H9 (cell line): Measurements from ENCODE around the gene FKBP11. TPM values are rescaled to one million over a fixed set of nuclear protein-coding genes. Genes with fewer than 3 reads are reported as not detected.

Experiments used
- DNase-seq: peaks from one replicate; pipeline ENCODE4 v3.0.0-alpha.2; 2017
- H2AFZ ChIP-seq: one replicate; pipeline ENCODE4 v1.6.1; 2013; ENCODE audit warnings: mild to moderate bottlenecking, low read length, control low read depth, moderate library complexity
- H2AK5ac ChIP-seq: 2 replicates; pipeline ENCODE4 v1.6.1; 2013; ENCODE audit warnings: low read length, control low read depth, mixed read lengths; ENCODE audit not compliant: insufficient read length
- H2BK120ac ChIP-seq: one replicate; pipeline ENCODE4 v1.6.1; 2013; ENCODE audit warnings: low read depth, mild to moderate bottlenecking, low read length, control low read depth, inconsistent platforms; ENCODE audit not compliant: poor library complexity, severe bottlenecking
- H2BK12ac ChIP-seq: 2 replicates; pipeline ENCODE4 v1.6.1; 2013; ENCODE audit warnings: low read length, control low read depth, mixed read lengths, low read depth; ENCODE audit not compliant: insufficient read length
- H2BK15ac ChIP-seq: 2 replicates; pipeline ENCODE4 v1.6.1; 2013; ENCODE audit warnings: low read depth, low read length, control low read depth
- H2BK20ac ChIP-seq: one replicate; pipeline ENCODE4 v1.6.1; 2013; ENCODE audit warnings: low read depth, mild to moderate bottlenecking, low read length, control low read depth, inconsistent platforms; ENCODE audit not compliant: poor library complexity, severe bottlenecking
- H2BK5ac ChIP-seq: 2 replicates; pipeline ENCODE4 v1.6.1; 2013; ENCODE audit warnings: low read length, control low read depth, mixed read lengths; ENCODE audit not compliant: insufficient read length
- H3K14ac ChIP-seq: 2 replicates; pipeline ENCODE4 v1.6.1; 2013; ENCODE audit warnings: low read length, control low read depth; ENCODE audit not compliant: insufficient read depth
- H3K18ac ChIP-seq: 2 replicates; pipeline ENCODE4 v1.6.1; 2013; ENCODE audit warnings: low read depth, mild to moderate bottlenecking, mixed read lengths, low read length, control low read depth; ENCODE audit not compliant: insufficient read length
- H3K23ac ChIP-seq: 2 replicates; pipeline ENCODE4 v1.6.1; 2013; ENCODE audit warnings: low read length, control low read depth, mixed read lengths, low read depth; ENCODE audit not compliant: insufficient read length
- H3K23me2 ChIP-seq: 2 replicates; pipeline ENCODE4 v1.6.1; 2013; ENCODE audit warnings: low read depth, mild to moderate bottlenecking, mixed read lengths, low read length, control low read depth; ENCODE audit not compliant: insufficient read length, poor library complexity, severe bottlenecking
- H3K27ac ChIP-seq: 2 replicates; pipeline ENCODE4 v1.5.1; 2013; ENCODE audit warnings: low read length, control low read depth, mixed read lengths, low read depth; ENCODE audit not compliant: insufficient read length
- H3K27me3 ChIP-seq: 2 replicates; pipeline ENCODE4 v1.6.1; 2013; ENCODE audit warnings: low read length, control low read depth, inconsistent platforms; ENCODE audit not compliant: insufficient read depth
- H3K4ac ChIP-seq: 2 replicates; pipeline ENCODE4 v1.6.1; 2013; ENCODE audit warnings: low read depth, mild to moderate bottlenecking, control low read depth, inconsistent platforms, low read length, moderate library complexity
- H3K4me1 ChIP-seq: 2 replicates; pipeline ENCODE4 v1.6.1; 2013; ENCODE audit warnings: low read length, control low read depth, inconsistent platforms; ENCODE audit not compliant: insufficient read depth
- H3K4me2 ChIP-seq: 2 replicates; pipeline ENCODE4 v1.6.1; 2013; ENCODE audit warnings: low read length, control low read depth, mixed read lengths; ENCODE audit not compliant: insufficient read length, insufficient read depth
- H3K56ac ChIP-seq: 2 replicates; pipeline ENCODE4 v1.6.1; 2013; ENCODE audit warnings: low read depth, mild to moderate bottlenecking, mixed read lengths, low read length, control low read depth; ENCODE audit not compliant: insufficient read length
- H3K79me1 ChIP-seq: 2 replicates; pipeline ENCODE4 v1.6.1; 2013; ENCODE audit warnings: low read depth, mild to moderate bottlenecking, moderate library complexity, low read length, control low read depth, inconsistent platforms; ENCODE audit not compliant: insufficient read depth, poor library complexity, severe bottlenecking
- H3K79me2 ChIP-seq: 2 replicates; pipeline ENCODE4 v1.6.1; 2013; ENCODE audit warnings: low read length, control low read depth, inconsistent platforms; ENCODE audit not compliant: insufficient read depth
- H3K9ac ChIP-seq: 2 replicates; pipeline ENCODE4 v1.6.1; 2013; ENCODE audit warnings: low read length, control low read depth, mixed read lengths; ENCODE audit not compliant: insufficient read length; ENCODE audit errors: extremely low read depth
- H3K9me3 ChIP-seq: one replicate; pipeline ENCODE4 v1.6.1; 2013; ENCODE audit warnings: low read depth, low read length, inconsistent platforms; ENCODE audit not compliant: control insufficient read depth
- H3T11ph ChIP-seq: one replicate; pipeline ENCODE4 v1.6.1; 2013; ENCODE audit warnings: mild to moderate bottlenecking, low read length, control low read depth, inconsistent platforms
- H4K20me1 ChIP-seq: one replicate; pipeline ENCODE4 v1.6.1; 2013; ENCODE audit not compliant: control insufficient read depth, insufficient read length, insufficient read depth
- H4K5ac ChIP-seq: 2 replicates; pipeline ENCODE4 v1.6.1; 2013; ENCODE audit warnings: low read depth, mild to moderate bottlenecking, mixed read lengths, low read length, control low read depth; ENCODE audit not compliant: insufficient read length
- H4K8ac ChIP-seq: replicated peaks from 2 replicates; pipeline ENCODE4 v1.6.1; 2013; ENCODE audit warnings: low read length, control low read depth, mixed read lengths, low read depth; ENCODE audit not compliant: insufficient read length
- H4K91ac ChIP-seq: 2 replicates; pipeline ENCODE4 v1.6.1; 2013; ENCODE audit warnings: low read depth, mild to moderate bottlenecking, moderate library complexity, mixed read lengths, low read length, control low read depth; ENCODE audit not compliant: insufficient read length
- H3K27ac Mint-ChIP-seq, 3 experiments: 2 replicates in 2 of 3; 3 replicates in 1 of 3; pipeline ENCODE4 v1.8.0; 2020 to 2021; ENCODE audit warnings: mixed read lengths in 3 of 3, mild to moderate bottlenecking in 1 of 3, moderate library complexity in 1 of 3
- H3K27me3 Mint-ChIP-seq: 2 replicates; pipeline ENCODE4 v1.8.0; 2021; ENCODE audit warnings: low read depth, mild to moderate bottlenecking, moderate library complexity, mixed read lengths
- H3K36me3 Mint-ChIP-seq, 3 experiments: 2 replicates in 2 of 3; 3 replicates in 1 of 3; pipeline ENCODE4 v1.8.0; 2020 to 2021; ENCODE audit warnings: low read depth in 3 of 3, mixed read lengths in 3 of 3; ENCODE audit not compliant: insufficient read depth in 1 of 3
- H3K4me1 Mint-ChIP-seq, 2 experiments: 2 replicates each; pipeline ENCODE4 v1.8.0; 2020; ENCODE audit warnings: mixed read lengths in 2 of 2
- H3K4me3 Mint-ChIP-seq, 2 experiments: 2 replicates in 1 of 2; 3 replicates in 1 of 2; pipeline ENCODE4 v1.8.0; 2020 to 2021; ENCODE audit warnings: mild to moderate bottlenecking in 2 of 2, mixed read lengths in 2 of 2, moderate library complexity in 1 of 2
- H3K9me3 Mint-ChIP-seq, 2 experiments: 2 replicates in 1 of 2; 3 replicates in 1 of 2; pipeline ENCODE4 v1.8.0; 2020; ENCODE audit warnings: mild to moderate bottlenecking in 2 of 2, mixed read lengths in 2 of 2, moderate library complexity in 1 of 2
- WGBS: extraction: QIAGEN DNeasy Blood & Tissue Kit; methylation state at CpG from one replicate; pipeline ENCODE4 v1.1.7; 2013; ENCODE audit warnings: missing lambda C conversion rate, low lambda C conversion rate, mixed read lengths; ENCODE audit not compliant: insufficient read length; ENCODE audit errors: extremely low coverage; 5-methylcytosine and 5-hydroxymethylcytosine counted together
- total RNA-seq: library from RNA; stranded (reverse); gene quantifications from 2 replicates; pipeline ENCODE4 v1.2.1, GENCODE V29; 2021
- TF ChIP-seq, protein P1 (sequence below): fragments of 200-600 bp; sonication (generic); conservative IDR thresholded peaks from 3 replicates; pipeline ENCODE4 v1.8.0; 2021; ENCODE audit warnings: antibody characterized with exemption, mild to moderate bottlenecking

Gene FKBP11
- total RNA-seq, 1 experiment from 2014 or later = 40.8 TPM

DNA sequence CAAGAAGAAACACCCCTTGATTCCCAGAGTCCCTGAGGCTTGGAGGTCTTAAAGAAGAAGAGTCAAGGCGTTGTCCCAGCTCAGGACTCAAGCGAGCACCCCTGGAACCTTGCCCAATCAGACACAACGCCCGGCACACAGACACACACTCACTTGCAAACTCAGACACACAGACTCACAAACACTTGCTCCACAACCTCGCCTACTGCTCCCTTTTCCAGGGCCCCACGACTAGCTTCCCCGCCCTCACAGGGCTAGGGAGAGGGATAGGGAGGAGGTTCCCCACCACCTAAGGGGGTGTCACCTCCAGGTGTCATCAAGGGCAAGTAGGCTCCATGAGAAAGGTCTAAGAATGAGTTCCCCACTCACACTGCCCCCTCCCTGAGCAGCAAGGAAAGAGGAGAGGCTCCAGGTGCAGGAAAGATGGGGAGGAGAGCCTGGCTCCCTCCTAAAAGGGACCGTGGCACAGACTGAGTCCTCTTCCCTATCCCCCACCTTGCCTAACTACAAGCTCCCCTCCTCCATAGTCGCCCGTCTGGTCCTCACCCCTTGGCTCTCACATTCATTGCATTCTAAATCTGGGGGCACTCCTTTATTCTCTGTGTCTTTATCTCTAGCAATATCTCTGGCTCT is 45.5 kb upstream of the FKBP11 start:
- no peak overlapping the region for H4K5ac ChIP-seq
- no peak overlapping the region for H2AK5ac ChIP-seq
- H3K27me3 Mint-ChIP-seq = peaks cover 89% of the 10 kb centered on the region
- H3K23ac ChIP-seq = no peak overlapping the region
- H3K23me2 ChIP-seq = peaks cover 9% of the 10 kb centered on the region
- H4K20me1 ChIP-seq = no peaks in the 10 kb centered on the region
- peak overlapping the region; percentile 58 to 86 for H3K4me3 Mint-ChIP-seq
- no peak overlapping the region for H2BK12ac ChIP-seq
- H3K56ac ChIP-seq = no peak overlapping the region
- TF ChIP-seq, protein P1, sequence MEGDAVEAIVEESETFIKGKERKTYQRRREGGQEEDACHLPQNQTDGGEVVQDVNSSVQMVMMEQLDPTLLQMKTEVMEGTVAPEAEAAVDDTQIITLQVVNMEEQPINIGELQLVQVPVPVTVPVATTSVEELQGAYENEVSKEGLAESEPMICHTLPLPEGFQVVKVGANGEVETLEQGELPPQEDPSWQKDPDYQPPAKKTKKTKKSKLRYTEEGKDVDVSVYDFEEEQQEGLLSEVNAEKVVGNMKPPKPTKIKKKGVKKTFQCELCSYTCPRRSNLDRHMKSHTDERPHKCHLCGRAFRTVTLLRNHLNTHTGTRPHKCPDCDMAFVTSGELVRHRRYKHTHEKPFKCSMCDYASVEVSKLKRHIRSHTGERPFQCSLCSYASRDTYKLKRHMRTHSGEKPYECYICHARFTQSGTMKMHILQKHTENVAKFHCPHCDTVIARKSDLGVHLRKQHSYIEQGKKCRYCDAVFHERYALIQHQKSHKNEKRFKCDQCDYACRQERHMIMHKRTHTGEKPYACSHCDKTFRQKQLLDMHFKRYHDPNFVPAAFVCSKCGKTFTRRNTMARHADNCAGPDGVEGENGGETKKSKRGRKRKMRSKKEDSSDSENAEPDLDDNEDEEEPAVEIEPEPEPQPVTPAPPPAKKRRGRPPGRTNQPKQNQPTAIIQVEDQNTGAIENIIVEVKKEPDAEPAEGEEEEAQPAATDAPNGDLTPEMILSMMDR = no peak
- no peak for DNase-seq
- no peak overlapping the region for H4K8ac ChIP-seq
- H3K14ac ChIP-seq = no peak overlapping the region
- H3T11ph ChIP-seq = no peak overlapping the region
- no peak overlapping the region for H3K9ac ChIP-seq
- H3K4me1 Mint-ChIP-seq = peaks cover 46 to 53% of the 10 kb centered on the region in 2 experiments
- H3K18ac ChIP-seq = no peak overlapping the region
- peaks cover 0 to 2% of the 10 kb centered on the region in 2 experiments; a peak in 3 of 5 replicates for H3K9me3 Mint-ChIP-seq
- no peak overlapping the region for H2BK20ac ChIP-seq
- no CpG with 5 or more reads among the region's 10 CpGs for WGBS
- no peak overlapping the region for H3K27ac ChIP-seq
- no peak overlapping the region for H2BK15ac ChIP-seq
- peaks cover 6% of the 10 kb centered on the region for H3K4me1 ChIP-seq
- peak overlapping the region in 1 of 3 experiments; percentile 69; a peak in 1 of 7 replicates for H3K27ac Mint-ChIP-seq
- no peak overlapping the region for H2BK120ac ChIP-seq
- H2BK5ac ChIP-seq = no peak overlapping the region
- H3K27me3 ChIP-seq = peaks cover 77% of the 10 kb centered on the region
- no peaks in the 10 kb centered on the region; a peak in 1 of 7 replicates for H3K36me3 Mint-ChIP-seq
- no peaks in the 10 kb centered on the region for H3K79me1 ChIP-seq
- H4K91ac ChIP-seq = no peak overlapping the region
- H3K4ac ChIP-seq = no peak overlapping the region
- H3K9me3 ChIP-seq = no peaks in the 10 kb centered on the region
- H2AFZ ChIP-seq = no peak overlapping the region
- no peaks in the 10 kb centered on the region for H3K79me2 ChIP-seq
- H3K4me2 ChIP-seq = peak overlapping the region; percentile 67
